HG02759 (cell line): ENCODE data around the gene VWF.
A peak's percentile ranks its signal among the peaks of the same experiment; 100 is the strongest.
"Not testable (repeated sequence)": the region's sequence is repeated elsewhere in the genome, so short reads cannot be mapped to it uniquely, and the experiment has no call there.

Source experiments
- ATAC-seq: cut with Tn5 transposase; IDR thresholded peaks from one replicate; pipeline ENCODE4 v1.9.1; 2021; ENCODE audit warnings: mild to moderate bottlenecking, moderate library complexity; ENCODE audit not compliant: unreplicated experiment

VWF gene

DNA sequence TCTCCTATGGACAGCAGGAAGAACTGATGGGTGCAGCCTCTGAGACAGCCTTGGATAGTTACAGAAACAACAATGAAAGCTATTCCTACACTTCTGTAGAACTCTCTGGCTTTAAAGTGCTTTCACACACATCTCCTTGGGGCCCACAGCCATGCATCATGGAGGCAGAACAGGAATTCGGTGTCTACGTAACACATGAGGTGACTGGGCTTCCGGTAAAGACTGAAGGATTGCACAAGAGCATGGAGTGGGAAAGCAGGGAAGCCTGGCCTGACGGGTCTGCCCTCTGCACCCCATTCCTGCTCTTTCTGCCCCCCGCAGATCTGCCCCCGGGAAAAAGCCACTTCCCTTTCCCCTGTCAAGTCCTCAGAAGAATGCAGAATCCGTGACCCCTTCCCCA lies 82.6 kb downstream of the VWF start:
- no peak for ATAC-seq

- no peak for ATAC-seq
These were observed 83.7 kb downstream of the VWF start for GRCh38 chr12:6040815-6041214.

DNA sequence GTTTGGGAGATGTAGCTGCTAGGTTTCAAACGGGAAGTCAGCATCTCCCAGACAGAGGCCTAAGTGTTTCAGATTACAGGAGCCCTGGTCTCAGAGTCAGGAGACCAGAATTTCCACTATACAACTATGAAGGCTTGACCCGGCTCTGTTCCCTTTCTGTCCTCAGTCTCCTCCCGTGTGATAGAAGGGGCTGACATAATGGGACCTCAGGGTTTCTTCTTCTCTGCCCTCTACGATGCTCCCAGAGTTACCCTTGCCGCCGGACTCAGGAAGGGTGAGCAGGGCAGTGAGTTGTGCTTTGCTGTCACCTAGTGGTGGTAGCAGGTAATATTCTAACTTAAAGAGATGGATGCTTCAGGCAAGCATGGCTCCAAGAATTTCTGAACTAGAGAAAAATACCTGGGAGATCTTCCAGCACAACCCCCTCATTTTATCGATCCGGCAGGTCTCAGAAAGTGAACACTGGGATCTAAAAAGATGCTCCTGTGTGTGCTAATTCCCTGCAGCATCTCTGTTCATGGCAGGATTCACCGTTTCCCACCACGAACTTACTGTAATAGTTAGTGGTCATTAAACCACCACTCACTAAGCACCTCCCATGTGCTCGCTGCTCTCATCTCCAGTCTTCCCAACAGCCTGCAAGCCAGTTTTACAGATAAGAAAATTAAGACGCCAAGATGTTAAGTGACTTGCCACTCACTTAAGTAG lies 84.4 kb downstream of the VWF start:
- peak; percentile 50 for ATAC-seq

GRCh38 chr12:6038160-6038559 lies 86.3 kb downstream of the VWF start:
- peak; percentile 62 for ATAC-seq

- no peak for ATAC-seq
These were observed 87.0 kb downstream of the VWF start for GRCh38 chr12:6037459-6037858.

GRCh38 chr12:6036509-6036908 lies 88.0 kb downstream of the VWF start:
- ATAC-seq, result no peak

GRCh38 chr12:6034596-6034995 lies 89.9 kb downstream of the VWF start:
- no peak for ATAC-seq

DNA sequence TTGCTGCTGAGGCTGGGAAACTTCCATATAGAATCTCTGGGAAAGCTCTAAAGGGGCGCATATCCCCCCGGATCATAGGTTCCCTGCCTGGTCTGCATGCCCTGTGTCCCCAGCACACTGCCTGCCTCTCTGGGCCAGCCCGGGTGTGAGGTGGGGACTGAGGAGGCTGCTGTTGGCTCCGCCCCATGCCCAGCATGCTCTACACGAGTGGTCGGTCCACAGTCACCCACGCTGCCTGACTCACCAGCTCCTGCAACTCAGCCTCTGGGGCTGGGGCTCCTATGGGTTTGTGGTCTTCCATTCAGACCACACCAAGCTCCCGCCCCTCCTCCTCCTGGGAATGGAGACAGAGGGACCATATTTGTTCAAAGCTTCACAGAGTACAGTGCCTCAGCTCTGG lies 90.9 kb downstream of the VWF start:
- no peak for ATAC-seq

DNA sequence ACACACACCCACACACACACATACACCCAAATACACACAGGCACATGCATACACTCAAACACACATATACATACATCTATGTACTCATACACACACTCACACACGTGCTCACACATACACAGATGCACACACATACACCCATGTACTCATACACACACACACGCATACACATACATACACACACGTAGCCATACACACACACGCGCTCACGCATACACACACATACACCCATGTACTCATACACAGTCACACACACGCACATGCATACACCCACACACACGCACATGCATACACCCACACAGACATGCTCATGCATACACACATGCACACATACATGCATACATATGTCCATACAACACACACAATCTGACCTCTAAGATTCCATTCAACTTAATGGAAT lies 91.7 kb downstream of the VWF start:
- no peak for ATAC-seq

GRCh38 chr12:6031001-6031400 lies 93.5 kb downstream of the VWF start:
- ATAC-seq, result no peak

- no peak for ATAC-seq
These were observed 94.4 kb downstream of the VWF start for GRCh38 chr12:6030081-6030480.

DNA sequence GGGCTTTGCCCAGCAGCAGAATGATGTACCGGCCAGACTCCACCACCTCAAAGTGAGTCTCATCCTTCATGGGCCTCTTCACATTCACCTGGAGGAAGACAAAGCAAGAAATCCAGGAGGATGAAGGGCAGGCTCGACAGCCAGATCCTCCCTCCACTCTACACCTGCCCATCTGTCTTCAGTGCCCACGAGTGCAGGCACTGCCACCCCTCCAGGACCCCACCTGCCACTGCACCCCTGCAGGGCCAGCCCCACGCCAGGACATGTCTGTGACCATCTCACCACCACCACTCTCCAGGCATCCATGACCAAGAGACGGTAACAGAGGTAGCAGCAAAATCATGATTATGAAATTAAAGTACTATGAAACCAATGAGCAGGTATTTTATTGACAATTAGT lies 95.1 kb downstream of the VWF start:
- ATAC-seq, result no peak

DNA sequence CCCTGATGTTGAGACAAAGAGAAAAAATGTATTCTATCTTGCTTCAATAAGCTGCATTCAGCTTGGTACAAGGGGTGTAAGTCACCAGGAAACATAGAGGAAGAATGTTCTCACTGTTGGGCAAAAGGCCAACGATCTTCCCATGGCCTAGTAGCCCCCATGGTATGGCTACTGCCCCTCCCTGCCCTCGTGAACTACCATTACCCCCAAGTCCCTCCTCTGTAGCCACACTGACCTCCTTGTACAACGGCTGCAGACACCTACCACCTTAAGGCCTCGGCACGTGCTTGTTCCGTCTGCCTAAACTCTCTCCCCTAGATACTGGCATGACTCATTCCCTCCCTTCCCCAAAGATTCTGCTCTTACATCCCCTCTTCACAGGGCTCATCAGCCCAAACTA lies 97.5 kb downstream of the VWF start:
- ATAC-seq, result no peak

DNA sequence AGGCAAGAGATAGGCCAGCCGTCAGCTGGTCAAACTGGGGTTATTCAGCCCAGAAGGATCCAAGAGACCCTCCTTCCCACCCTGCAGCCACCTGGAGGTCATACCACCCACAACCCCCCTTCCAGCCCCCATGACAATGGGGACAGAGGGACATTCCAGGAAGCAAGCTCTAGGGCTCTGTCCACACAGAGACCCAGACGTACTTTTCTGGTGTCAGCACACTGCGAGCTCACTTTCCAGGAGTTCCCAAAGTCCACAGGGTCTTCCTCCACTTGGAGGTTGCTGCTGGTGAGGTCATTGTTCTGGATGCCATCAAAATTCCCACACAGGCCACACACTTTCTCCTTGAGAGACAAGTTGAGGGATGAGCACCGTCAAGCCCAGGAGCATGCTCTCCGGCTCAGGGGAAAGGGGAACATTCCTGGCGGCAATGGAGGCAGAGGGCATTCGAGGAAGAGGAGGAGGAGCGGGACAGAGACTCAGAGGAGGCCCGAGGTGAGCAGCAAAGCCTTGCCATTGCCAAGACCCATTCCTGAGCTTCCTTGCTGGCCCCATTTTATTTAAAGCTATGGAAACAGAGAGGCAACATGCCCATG lies 98.7 kb downstream of the VWF start:
- ATAC-seq, result not testable (repeated sequence)

GRCh38 chr12:6024066-6024465 lies 100.4 kb downstream of the VWF start:
- not testable (repeated sequence) for ATAC-seq

GRCh38 chr12:6020930-6021329 lies 103.5 kb downstream of the VWF start:
- ATAC-seq, result no peak

GRCh38 chr12:6020511-6020910 lies 104.0 kb downstream of the VWF start:
- ATAC-seq, result not testable (repeated sequence)

GRCh38 chr12:6019256-6019655 lies 105.2 kb downstream of the VWF start:
- ATAC-seq, result not testable (repeated sequence)

DNA sequence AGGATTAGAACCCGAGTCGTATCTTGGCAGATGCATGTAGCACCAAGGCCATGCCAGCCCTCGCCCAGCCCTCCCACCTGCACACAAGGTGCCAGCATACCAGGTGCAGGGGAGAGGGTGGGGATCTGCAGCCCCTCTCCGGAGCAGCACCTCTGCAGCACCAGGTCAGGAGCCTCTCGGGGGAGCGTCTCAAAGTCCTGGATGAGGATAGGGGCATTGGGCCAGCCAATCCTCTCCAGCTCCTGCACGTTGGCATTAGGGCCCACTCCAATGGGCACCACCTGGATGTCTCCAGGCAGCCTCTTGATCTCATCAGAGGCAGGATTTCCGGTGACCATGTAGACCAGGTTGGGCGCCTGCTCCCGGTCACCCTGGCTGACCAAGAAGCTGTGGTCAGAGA lies 106.2 kb downstream of the VWF start:
- no peak for ATAC-seq

GRCh38 chr12:6016756-6017155 lies 107.7 kb downstream of the VWF start:
- no peak for ATAC-seq

GRCh38 chr12:6016004-6016403 lies 108.5 kb downstream of the VWF start:
- not testable (repeated sequence) for ATAC-seq

DNA sequence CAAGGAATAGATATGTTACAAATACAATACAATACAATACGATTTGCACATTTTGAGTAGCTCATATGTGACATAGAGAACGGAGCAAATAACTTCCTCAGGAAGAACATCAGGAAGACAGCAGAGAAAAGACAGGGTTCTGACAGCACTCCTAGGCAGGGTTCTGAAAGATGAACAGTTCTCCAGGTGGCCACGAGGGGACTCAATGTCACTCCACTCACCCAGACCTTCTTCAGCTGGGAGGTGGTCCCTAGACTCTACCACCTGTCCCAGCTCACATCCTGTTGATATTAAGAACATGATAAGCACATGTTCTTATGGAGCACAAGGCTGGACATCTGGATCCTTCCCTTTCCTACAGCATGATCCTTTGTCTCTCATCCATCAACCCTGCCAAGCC lies 109.2 kb downstream of the VWF start:
- not testable (repeated sequence) for ATAC-seq
